ENCODE data around the gene CGRRF1.
A peak's percentile ranks its signal among the peaks of the same experiment; 100 is the strongest.

The CGRRF1 gene

GRCh38 chr14:54509546-54510501 is at the start of gene CGRRF1:
TSS of gene CGRRF1 (plus strand) at chr14:54509906. CDS start at chr14:54509960, 54 bp downstream.
- peak; percentile 90 to 97 for DNase-seq

GRCh38 chr14:54462048-54462447 is 47.7 kb upstream of the CGRRF1 start:
- DNase-seq: no peak

- no peak for DNase-seq
These were observed 44.1 kb upstream of the CGRRF1 start for GRCh38 chr14:54465654-54466053.

- no peak for DNase-seq
These were observed 42.4 kb upstream of the CGRRF1 start for GRCh38 chr14:54467280-54467679.

GRCh38 chr14:54470701-54471100 is 39.0 kb upstream of the CGRRF1 start:
- no peak for DNase-seq

DNA sequence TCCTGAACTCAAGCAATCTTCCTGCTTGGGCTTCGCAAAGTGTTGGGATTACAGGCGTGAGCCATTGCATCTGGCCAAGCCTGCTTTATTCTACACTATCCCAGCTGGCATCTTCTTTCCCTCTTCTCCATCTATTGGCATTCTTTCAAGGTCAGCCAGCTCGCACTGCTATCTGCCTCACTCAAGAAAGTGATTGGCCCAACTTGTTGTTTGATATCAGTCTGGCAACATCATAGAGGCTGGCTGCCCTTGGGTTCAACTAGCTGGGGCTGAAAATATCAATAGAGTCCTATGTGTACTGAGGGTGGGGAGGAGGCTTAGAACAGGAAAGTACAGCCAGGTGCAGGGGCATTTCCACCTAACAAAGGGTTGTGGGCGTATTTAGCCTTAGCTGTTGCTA is 38.1 kb upstream of the CGRRF1 start:
- no peak for DNase-seq

- DNase-seq: no peak
These were observed 37.4 kb upstream of the CGRRF1 start for GRCh38 chr14:54472315-54472714.

GRCh38 chr14:54474232-54474793 is 35.4 kb upstream of the CGRRF1 start:
- DNase-seq: no peak

- no peak for DNase-seq
These were observed 34.4 kb upstream of the CGRRF1 start for GRCh38 chr14:54475187-54475899.

- no peak for DNase-seq
These were observed 33.8 kb upstream of the CGRRF1 start for GRCh38 chr14:54475911-54476310.

GRCh38 chr14:54478636-54479215 is 31.0 kb upstream of the CGRRF1 start:
- DNase-seq: no peak

GRCh38 chr14:54480830-54481562 is 28.7 kb upstream of the CGRRF1 start:
- DNase-seq: no peak

GRCh38 chr14:54481695-54482094 is 28.0 kb upstream of the CGRRF1 start:
- no peak for DNase-seq

- no peak for DNase-seq
These were observed 26.5 kb upstream of the CGRRF1 start for GRCh38 chr14:54483073-54483745.

DNA sequence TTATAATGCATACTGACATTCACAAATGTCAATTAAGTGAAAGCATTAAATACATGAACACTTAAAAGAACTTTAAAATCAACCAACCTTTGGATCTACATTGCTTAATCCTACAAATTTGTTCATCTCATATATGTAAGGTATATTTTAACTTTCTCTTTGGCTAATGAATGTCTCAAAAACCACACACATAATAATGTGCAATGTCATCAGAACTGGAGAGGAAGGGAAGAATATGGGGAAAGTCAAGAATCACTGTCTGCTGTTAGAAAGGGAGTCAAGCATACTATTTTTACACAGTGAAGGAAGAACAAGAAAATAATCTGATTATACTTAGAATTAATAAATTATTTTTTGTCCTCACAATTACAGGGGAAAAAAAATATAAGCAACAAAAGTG is 25.9 kb upstream of the CGRRF1 start:
- no peak for DNase-seq

GRCh38 chr14:54486685-54487084 is 23.0 kb upstream of the CGRRF1 start:
- DNase-seq: no peak

DNA sequence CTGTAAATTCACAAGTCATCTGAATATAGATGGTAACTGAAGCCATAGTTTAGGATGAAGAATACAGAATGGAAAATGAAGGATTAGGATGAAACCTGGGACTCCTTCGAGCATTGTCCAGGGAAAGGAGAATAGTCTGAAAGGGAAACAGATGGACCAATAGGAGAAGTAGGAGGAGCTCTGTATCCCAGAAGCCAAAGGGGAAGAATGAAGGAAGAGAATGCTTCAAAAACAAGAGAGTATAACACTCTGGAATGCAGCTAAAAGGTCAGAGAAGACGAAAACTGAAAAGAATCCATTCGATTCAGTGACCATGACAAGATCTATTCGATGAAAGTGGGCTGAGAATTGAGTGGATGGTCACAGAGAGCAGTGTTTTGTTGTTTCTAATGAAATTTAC is 21.9 kb upstream of the CGRRF1 start:
- DNase-seq: no peak

- no peak for DNase-seq
These were observed 21.4 kb upstream of the CGRRF1 start for GRCh38 chr14:54488318-54488645.

GRCh38 chr14:54488646-54489317 is 20.9 kb upstream of the CGRRF1 start, which contains the start of gene GMFB:
TSS of gene GMFB (minus strand) at chr14:54488980. CDS start at chr14:54488927, 53 bp downstream.
- peak; percentile 84 to 86 for DNase-seq

DNA sequence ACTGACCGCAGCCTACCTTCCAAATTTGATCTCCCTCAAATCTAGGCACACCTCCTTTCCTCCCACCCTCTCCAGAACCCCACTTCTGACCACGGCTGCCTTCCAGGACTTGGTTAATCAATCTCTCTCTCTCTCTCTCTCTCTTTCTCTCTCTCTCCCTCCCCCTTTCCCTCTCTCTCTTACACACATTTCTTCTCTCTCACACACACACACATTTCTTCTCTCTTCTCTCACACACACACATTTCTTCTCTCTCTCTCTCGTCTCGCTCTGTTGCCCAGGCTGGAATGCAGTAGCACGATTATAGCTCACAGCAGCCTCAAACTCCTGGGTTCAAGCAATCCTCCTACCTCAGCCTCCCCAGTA is 20.4 kb upstream of the CGRRF1 start:
- DNase-seq: no peak

DNA sequence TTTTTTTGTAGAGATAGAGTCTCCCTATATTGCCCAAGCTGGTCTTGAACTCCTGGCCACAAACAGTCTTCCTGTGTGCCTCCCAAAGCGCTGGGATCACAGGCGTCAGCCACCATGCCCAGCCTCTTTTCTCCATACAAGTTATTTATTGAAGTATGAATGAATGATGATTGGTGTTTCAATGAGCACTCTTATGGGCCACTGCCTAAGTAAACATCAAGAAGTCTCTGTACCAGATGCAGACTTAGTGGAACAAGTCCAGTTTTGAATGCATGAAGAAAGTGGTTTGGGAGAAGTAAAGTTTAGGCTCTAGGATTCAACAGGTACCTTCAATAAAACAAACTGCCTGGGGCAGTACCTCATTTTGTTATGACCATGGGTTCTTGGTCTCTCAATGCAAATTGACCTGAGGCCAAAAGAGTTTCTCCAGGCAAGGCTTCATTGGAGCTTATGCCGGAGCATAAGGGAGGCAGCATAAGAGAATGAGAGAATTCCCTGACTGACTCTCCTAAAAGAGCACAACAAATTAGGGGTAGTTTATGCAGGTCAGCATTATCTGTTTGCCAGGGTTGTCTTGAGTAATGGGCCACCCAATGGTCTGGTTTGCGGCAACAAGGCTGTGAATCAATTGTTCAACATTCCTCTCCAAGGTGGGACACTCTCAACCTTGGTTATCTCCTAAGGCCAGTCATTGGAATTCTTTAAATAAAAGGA is 19.8 kb upstream of the CGRRF1 start:
- DNase-seq: no peak

All from stimulated activated CD4-positive, alpha-beta T cell treated with anti-CD3 and anti-CD28 coated beads, Interleukin-4, amount 100 ng/mL, for 4 hours (primary cell).